ENCODE results near the gene TEX44.

- TF ChIP-seq CTCF (IDR thresholded peaks at IDR 0.05; ENCODE audit: insufficient read depth, low read length), result no peak
- TF ChIP-seq POLR2AphosphoS5 (IDR thresholded peaks at IDR 0.05; ENCODE audit: low read depth), result no peak
- TF ChIP-seq GABPA (IDR thresholded peaks at IDR 0.05; ENCODE audit: low read depth), result no peak
- no peak for TF ChIP-seq REST (IDR thresholded peaks at IDR 0.05; ENCODE audit: insufficient replicate concordance, low read depth)
Observed at GRCh38 chr2:231633241-231633976, 40.7 kb downstream of the TEX44 start.

All from HL-60 (cell line).